Peyer's patch (tissue), 4 donors: ENCODE data around the gene MEF2C.

Experiments used
- CTCF ChIP-seq, 6 experiments: fragments of 450-650 bp in 4 of 6; fragments of 200-600 bp in 2 of 6; sonication (generic) in 1 of 6; IDR thresholded peaks; one replicate each; pipeline ENCODE4 v1.5.1; 2017 to 2019; ENCODE audit warnings: antibody characterized with exemption in 6 of 6, mild to moderate bottlenecking in 3 of 6, moderate library complexity in 1 of 6
- POLR2A ChIP-seq, 2 donors: fragments of 450-650 bp; IDR thresholded peaks; one replicate each; pipeline ENCODE4 v1.5.1; 2017; ENCODE audit warnings: antibody characterized with exemption in 2 of 2, mild to moderate bottlenecking in 2 of 2, moderate library complexity in 2 of 2

- TF ChIP-seq POLR2A (IDR thresholded peaks at IDR 0.05) = no peak
- no peak for TF ChIP-seq CTCF (IDR thresholded peaks at IDR 0.05)
Observed at GRCh38 chr5:88834131-88834462, 48.9 kb downstream of the MEF2C start.
